Neural progenitor cell (in vitro differentiated cells): ENCODE results near the gene FYN. TPM values are rescaled to one million over a fixed set of nuclear protein-coding genes. Genes with fewer than 3 reads are reported as not detected.

ENCODE experiments used
- DNase-seq: peaks from one replicate; pipeline ENCODE4 v3.0.0-alpha.2; 2016; ENCODE audit warnings: low spot score
- H2AFZ ChIP-seq: fragments of 200-600 bp; sonication (generic); replicated peaks from 2 replicates; pipeline ENCODE4 v1.6.1; 2016; ENCODE audit warnings: antibody characterized with exemption
- H3F3A ChIP-seq: fragments of 200-600 bp; sonication (generic); 2 replicates; pipeline ENCODE4 v1.6.1; 2016; ENCODE audit warnings: antibody characterized with exemption, low read depth
- H3K27ac ChIP-seq: fragments of 200-600 bp; sonication (generic); 2 replicates; pipeline ENCODE4 v1.5.1; 2016; ENCODE audit warnings: mild to moderate bottlenecking
- H3K27me3 ChIP-seq: fragments of 200-600 bp; sonication (generic); 2 replicates; pipeline ENCODE4 v1.6.1; 2016; ENCODE audit warnings: mild to moderate bottlenecking, moderate library complexity
- H3K36me3 ChIP-seq: fragments of 200-600 bp; sonication (generic); 2 replicates; pipeline ENCODE4 v1.5.1; 2016
- H3K4me1 ChIP-seq: fragments of 200-600 bp; sonication (generic); 2 replicates; pipeline ENCODE4 v1.6.1; 2016; ENCODE audit warnings: mixed run types
- H3K4me2 ChIP-seq: fragments of 200-600 bp; sonication (generic); 2 replicates; pipeline ENCODE4 v1.6.1; 2016
- H3K4me3 ChIP-seq: fragments of 200-600 bp; sonication (generic); 2 replicates; pipeline ENCODE4 v1.5.1; 2016
- H3K79me2 ChIP-seq: fragments of 200-600 bp; sonication (generic); 2 replicates; pipeline ENCODE4 v1.6.1; 2016; ENCODE audit warnings: low read depth
- H3K9ac ChIP-seq: fragments of 200-600 bp; sonication (generic); 2 replicates; pipeline ENCODE4 v1.6.1; 2016
- H3K9me3 ChIP-seq: fragments of 200-600 bp; sonication (generic); 2 replicates; pipeline ENCODE4 v1.5.1; 2016; ENCODE audit warnings: low read depth
- H4K20me1 ChIP-seq: fragments of 200-600 bp; sonication (generic); 2 replicates; pipeline ENCODE4 v1.6.1; 2016; ENCODE audit warnings: low read depth
- H3K27ac Mint-ChIP-seq: 3 replicates; pipeline ENCODE4 v1.8.0; 2021; ENCODE audit warnings: mixed read lengths
- H3K27me3 Mint-ChIP-seq: 2 replicates; pipeline ENCODE4 v1.8.0; 2022; ENCODE audit warnings: low read depth, mild to moderate bottlenecking, inconsistent platforms, moderate library complexity, mixed read lengths; ENCODE audit not compliant: insufficient read depth
- H3K36me3 Mint-ChIP-seq: 3 replicates; pipeline ENCODE4 v1.8.0; 2021; ENCODE audit warnings: mixed read lengths
- H3K4me1 Mint-ChIP-seq: 3 replicates; pipeline ENCODE4 v1.8.0; 2021; ENCODE audit warnings: mixed read lengths
- H3K4me3 Mint-ChIP-seq: 3 replicates; pipeline ENCODE4 v1.8.0; 2021; ENCODE audit warnings: mild to moderate bottlenecking, moderate library complexity, mixed read lengths
- H3K9me3 Mint-ChIP-seq: 3 replicates; pipeline ENCODE4 v1.8.0; 2020; ENCODE audit warnings: mixed read lengths
- CTCF ChIP-seq: fragments of 200-600 bp; sonication (generic); IDR thresholded peaks from 2 replicates; pipeline ENCODE4 v1.5.1; 2017; ENCODE audit warnings: antibody characterized with exemption, mild to moderate bottlenecking
- EZH2 ChIP-seq: fragments of 200-600 bp; sonication (generic); IDR thresholded peaks from 2 replicates; pipeline ENCODE4 v1.6.1; 2017; ENCODE audit warnings: antibody characterized with exemption, mild to moderate bottlenecking, moderate library complexity
- EZH2phosphoT487 ChIP-seq: fragments of 200-600 bp; sonication (generic); IDR thresholded peaks from 2 replicates; pipeline ENCODE4 v1.6.1; 2017; ENCODE audit warnings: antibody characterized with exemption
- total RNA-seq: library from RNA; depleted of rRNA; stranded (reverse); fragments of >200 nt; gene quantifications from 2 replicates; pipeline ENCODE4 v1.2.3, GENCODE V29; 2015; ENCODE audit warnings: low replicate concordance

The FYN gene
- total RNA-seq, 1 donor from 2014 or later = 167 TPM

GRCh38 chr6:111612379-111612778 is 260.9 kb downstream of the FYN start:
- peaks cover 17% of the 10 kb centered on the region for H3F3A ChIP-seq
- no peak overlapping the region for H3K4me2 ChIP-seq
- H3K27ac Mint-ChIP-seq = no peak overlapping the region
- peaks cover 38% of the 10 kb centered on the region for H3K4me1 Mint-ChIP-seq
- H2AFZ ChIP-seq = no peak overlapping the region
- no peak overlapping the region for H3K27ac ChIP-seq
- no peaks in the 10 kb centered on the region for H3K36me3 ChIP-seq
- no peaks in the 10 kb centered on the region for H3K9me3 ChIP-seq
- no peak overlapping the region for H3K4me3 Mint-ChIP-seq
- no peaks in the 10 kb centered on the region for H3K27me3 ChIP-seq
- no peaks in the 10 kb centered on the region for H4K20me1 ChIP-seq
- peaks cover 28% of the 10 kb centered on the region for H3K4me1 ChIP-seq
- TF ChIP-seq EZH2phosphoT487 = no peak
- no peak for TF ChIP-seq EZH2
- TF ChIP-seq CTCF = no peak
- no peak for DNase-seq
- no peaks in the 10 kb centered on the region for H3K79me2 ChIP-seq
- no peak overlapping the region for H3K4me3 ChIP-seq
- peaks cover 14% of the 10 kb centered on the region for H3K27me3 Mint-ChIP-seq
- H3K36me3 Mint-ChIP-seq = peaks cover 2% of the 10 kb centered on the region
- peaks cover 8% of the 10 kb centered on the region for H3K9me3 Mint-ChIP-seq
- H3K9ac ChIP-seq = no peak overlapping the region

GRCh38 chr6:111610548-111611172 is 262.6 kb downstream of the FYN start:
- H3K36me3 ChIP-seq = no peaks in the 10 kb centered on the region
- no peaks in the 10 kb centered on the region for H4K20me1 ChIP-seq
- H3K36me3 Mint-ChIP-seq = peaks cover 2% of the 10 kb centered on the region
- H3K4me3 ChIP-seq = no peak overlapping the region
- peaks cover 14% of the 10 kb centered on the region for H3K27me3 Mint-ChIP-seq
- peaks cover 8% of the 10 kb centered on the region for H3K9me3 Mint-ChIP-seq
- H3K4me1 ChIP-seq = peaks cover 30% of the 10 kb centered on the region
- TF ChIP-seq CTCF (no peak), EZH2 (no peak), EZH2phosphoT487 (no peak)
- no peak overlapping the region for H3K4me2 ChIP-seq
- H3K27ac Mint-ChIP-seq = no peak overlapping the region
- no peaks in the 10 kb centered on the region for H3K9me3 ChIP-seq
- no peaks in the 10 kb centered on the region for H3K79me2 ChIP-seq
- H3K27me3 ChIP-seq = no peaks in the 10 kb centered on the region
- H3F3A ChIP-seq = peaks cover 27% of the 10 kb centered on the region
- H3K4me1 Mint-ChIP-seq = peaks cover 46% of the 10 kb centered on the region
- no peak overlapping the region for H3K9ac ChIP-seq
- H3K4me3 Mint-ChIP-seq = no peak overlapping the region
- H2AFZ ChIP-seq = no peak overlapping the region
- no peak for DNase-seq
- no peak overlapping the region for H3K27ac ChIP-seq

Other genes with a start within 250 kb of the FYN start
- not detected in 2 replicates for gene CCN6, start 180.7 kb upstream of the FYN start, total RNA-seq
- gene TUBE1, start 214.0 kb upstream of the FYN start, total RNA-seq = 24.1 and 49.0 TPM in 2 replicates
- gene FAM229B, start 214.1 kb upstream of the FYN start, total RNA-seq = 14.1 and 32.2 TPM in 2 replicates